GM12878 (cell line): ENCODE measurements around the gene SLC45A1. TPM values are rescaled to one million over a fixed set of nuclear protein-coding genes. Genes with fewer than 3 reads are reported as not detected.

Experiments
- ATAC-seq: fragments of 200-7000 bp; cut with Tn5 transposase; 3 replicates; pipeline ENCODE4 v1.9.1; 2020; ENCODE audit warnings: mild to moderate bottlenecking, moderate library complexity
- BruUV-seq: library from RNA; stranded (reverse); fragments of 400-500 nt; replicated peaks from 2 replicates; lab custom pipeline; 2021; lab: Mats Ljungman, UMichigan
- CTCF ChIA-PET: fragments of 300-600 bp; sonication (Branson Sonifier 250); formaldehyde crosslinking; extraction: SDS; loops from one replicate; lab custom pipeline; 2021; ENCODE audit warnings: inconsistent platforms; lab: Yijun Ruan, JAX
- POLR2A ChIA-PET: fragments of 350-600 bp; formaldehyde crosslinking; extraction: SDS; loops from one replicate; lab custom pipeline; 2021; ENCODE audit warnings: inconsistent platforms; lab: Charles Lee
- RAD21 ChIA-PET: fragments of 300-600 bp; sonication (Branson Sonifier 250); formaldehyde crosslinking; loops from one replicate; lab custom pipeline; 2023; ENCODE audit warnings: antibody characterized with exemption; ENCODE audit not compliant: unreplicated experiment; lab: Charles Lee
- SMC1A ChIA-PET: fragments of 300-600 bp; sonication (Branson Sonifier 250); formaldehyde crosslinking; loops from one replicate; lab custom pipeline; 2023; ENCODE audit not compliant: unreplicated experiment, uncharacterized antibody; lab: Charles Lee
- DNase-seq: peaks from one replicate; pipeline ENCODE4 v3.0.0-alpha.2; 2011; ENCODE audit warnings: low read depth, low spot score
- FAIRE-seq: peaks from 3 replicates; lab custom pipeline; 2011; peaks lifted over from hg19 to GRCh38; lab: Jason Lieb, UNC
- H2AFZ ChIP-seq: 2 replicates; pipeline ENCODE4 v1.6.0; 2011; ENCODE audit warnings: low read depth, low read length, control low read depth; ENCODE audit not compliant: control insufficient read depth
- H3K27ac ChIP-seq: 2 replicates; pipeline ENCODE4 v1.5.1; 2011; ENCODE audit warnings: control low read depth; ENCODE audit not compliant: control insufficient read depth, insufficient read depth
- H3K27me3 ChIP-seq, 2 experiments: replicated peaks in 1 of 2; 2 replicates each; pipeline versions ENCODE4 v1.6.0 to v1.6.1; 2011; ENCODE audit warnings: low read length in 1 of 2; ENCODE audit not compliant: control insufficient read depth in 2 of 2, insufficient read depth in 2 of 2
- H3K36me3 ChIP-seq, 2 experiments: 2 replicates each; pipeline ENCODE4 v1.5.1; 2011; ENCODE audit warnings: low read length in 1 of 2; ENCODE audit not compliant: control insufficient read depth in 2 of 2, insufficient read depth in 2 of 2
- H3K4me1 ChIP-seq: 2 replicates; pipeline ENCODE4 v1.6.1; 2011; ENCODE audit warnings: mild to moderate bottlenecking, low read length, moderate library complexity, mixed read lengths; ENCODE audit not compliant: control insufficient read depth, insufficient read depth
- H3K4me2 ChIP-seq: 2 replicates; pipeline ENCODE4 v1.6.0; 2011; ENCODE audit warnings: control low read depth; ENCODE audit not compliant: control insufficient read depth, insufficient read depth
- H3K4me3 ChIP-seq: fragments of 200-600 bp; sonication (generic); 2 replicates; pipeline ENCODE4 v1.5.1; 2016
- H3K79me2 ChIP-seq: 2 replicates; pipeline ENCODE4 v1.6.0; 2011; ENCODE audit warnings: low read length; ENCODE audit not compliant: control insufficient read depth, insufficient read depth
- H3K9ac ChIP-seq: 2 replicates; pipeline ENCODE4 v1.8.0; 2011; ENCODE audit warnings: low read length, control low read depth, mixed read lengths; ENCODE audit not compliant: control insufficient read depth, insufficient read depth
- H3K9me3 ChIP-seq: replicated peaks from 3 replicates; pipeline ENCODE4 v1.5.1; 2011; ENCODE audit warnings: mild to moderate bottlenecking, low read length; ENCODE audit not compliant: control insufficient read depth, insufficient read depth
- H4K20me1 ChIP-seq: 2 replicates; pipeline ENCODE4 v1.6.0; 2011; ENCODE audit not compliant: control insufficient read depth, insufficient read depth
- CREB1 ChIP-seq: IDR thresholded peaks from 2 replicates; pipeline ENCODE4 v1.6.1; 2012; ENCODE audit warnings: low read depth, mild to moderate bottlenecking, inconsistent platforms
- E2F4 ChIP-seq: IDR thresholded peaks from 2 replicates; pipeline ENCODE4 v1.6.1; 2012; ENCODE audit warnings: low read depth, low read length, improper control_type of control experiment
- EZH2 ChIP-seq: IDR thresholded peaks from 2 replicates; pipeline ENCODE4 v1.6.1; 2012; ENCODE audit warnings: low read depth, mild to moderate bottlenecking, control low read depth, inconsistent platforms, low read length, borderline replicate concordance; ENCODE audit not compliant: control insufficient read depth
- FOS ChIP-seq: IDR thresholded peaks from 3 replicates; pipeline ENCODE4 v1.6.1; 2011; ENCODE audit warnings: borderline replicate concordance; ENCODE audit not compliant: insufficient read length; ENCODE audit errors: extremely low read depth
- FOXK2 ChIP-seq: fragments of 450-650 bp; IDR thresholded peaks from 2 replicates; pipeline ENCODE4 v1.6.1; 2017; ENCODE audit warnings: mild to moderate bottlenecking, moderate library complexity
- GABPA ChIP-seq: IDR thresholded peaks from 2 replicates; pipeline ENCODE4 v1.6.1; 2014; ENCODE audit warnings: antibody characterized with exemption, low read depth, mild to moderate bottlenecking, inconsistent platforms
- IRF4 ChIP-seq: IDR thresholded peaks from 2 replicates; pipeline ENCODE4 v1.6.1; 2011; ENCODE audit warnings: low read depth, low read length
- MYC ChIP-seq: IDR thresholded peaks from 2 replicates; pipeline ENCODE4 v1.6.1; 2011; ENCODE audit warnings: mild to moderate bottlenecking, low read length, moderate library complexity, inconsistent platforms; ENCODE audit not compliant: insufficient read depth, insufficient replicate concordance, insufficient read length, severe bottlenecking
- NFYB ChIP-seq: IDR thresholded peaks from 2 replicates; pipeline ENCODE4 v1.6.1; 2011; ENCODE audit warnings: low read depth, mild to moderate bottlenecking, low read length, improper control_type of control experiment, moderate library complexity; ENCODE audit not compliant: insufficient read depth
- NR2C1 ChIP-seq: fragments of 450-650 bp; IDR thresholded peaks from 2 replicates; pipeline ENCODE4 v1.6.1; 2017; ENCODE audit warnings: antibody characterized with exemption, mild to moderate bottlenecking, moderate library complexity
- NR2C2 ChIP-seq: IDR thresholded peaks from 2 replicates; pipeline ENCODE4 v1.6.1; 2011; ENCODE audit warnings: borderline replicate concordance, low read depth; ENCODE audit not compliant: control insufficient read depth, insufficient read length
- POLR2A ChIP-seq: IDR thresholded peaks from 2 replicates; pipeline ENCODE4 v1.6.1; 2011; ENCODE audit warnings: low read depth, mild to moderate bottlenecking, low read length
- SMAD5 ChIP-seq: IDR thresholded peaks from 2 replicates; pipeline ENCODE4 v1.6.1; 2016; ENCODE audit warnings: antibody characterized with exemption, low read depth
- SP1 ChIP-seq: IDR thresholded peaks from one replicate; pipeline ENCODE4 v1.6.1; 2011; ENCODE audit warnings: low read depth, low read length
- SREBF2 ChIP-seq: IDR thresholded peaks from 2 replicates; pipeline ENCODE4 v1.6.1; 2012; ENCODE audit warnings: mild to moderate bottlenecking, low read length
- SUZ12 ChIP-seq: fragments of 200-600 bp; sonication (generic); IDR thresholded peaks from one replicate; pipeline ENCODE4 v1.6.1; 2018; ENCODE audit warnings: antibody characterized with exemption, mild to moderate bottlenecking; ENCODE audit not compliant: unreplicated experiment
- TARDBP ChIP-seq: IDR thresholded peaks from 2 replicates; pipeline ENCODE4 v1.6.1; 2016; ENCODE audit warnings: borderline replicate concordance
- TCF7 ChIP-seq: IDR thresholded peaks from 2 replicates; pipeline ENCODE4 v1.6.1; 2014; ENCODE audit warnings: antibody characterized with exemption, borderline replicate concordance
- ZNF24 ChIP-seq: fragments of 450-650 bp; IDR thresholded peaks from 2 replicates; pipeline ENCODE4 v1.6.1; 2017; ENCODE audit warnings: antibody characterized with exemption, mild to moderate bottlenecking
- ZNF384 ChIP-seq: IDR thresholded peaks from 2 replicates; pipeline ENCODE4 v1.6.1; 2012; ENCODE audit warnings: low read depth, mild to moderate bottlenecking, low read length, improper control_type of control experiment, borderline replicate concordance
- ZNF622 ChIP-seq: fragments of 450-650 bp; IDR thresholded peaks from 2 replicates; pipeline ENCODE4 v1.6.1; 2017; ENCODE audit warnings: mild to moderate bottlenecking, inconsistent platforms
- ZSCAN29 ChIP-seq: fragments of 450-650 bp; IDR thresholded peaks from 2 replicates; pipeline ENCODE4 v1.6.1; 2017; ENCODE audit warnings: mild to moderate bottlenecking, moderate library complexity
- WGBS: methylation state at CpG from one replicate; pipeline ENCODE4 v1.1.6; 2016; ENCODE audit warnings: low lambda C conversion rate; ENCODE audit not compliant: insufficient replicate concordance, insufficient coverage; ENCODE audit errors: missing lambda C conversion rate; 5-methylcytosine and 5-hydroxymethylcytosine counted together
- in situ Hi-C: fragments of 300-500 bp; cut with MboI; formaldehyde crosslinking; loops from 9 replicates; pipeline ENCODE4 v1.14.3; 2018; ENCODE audit warnings: mixed read lengths
- intact Hi-C: fragments of 100-400 bp; cut with micrococcal nuclease; formaldehyde crosslinking; loops from one replicate; pipeline ENCODE4 v1.14.2; 2022; ENCODE audit not compliant: unreplicated experiment
- polyA plus RNA-seq, 11 experiments: library from polyadenylated mRNA; depleted of rRNA in 4 of 11; unstranded in 6 of 11; stranded (reverse) in 5 of 11; fragments of >200 nt; fragmentation: Nextera tagmentation in 4 of 11; fragmentation: Illumina TruSeq in 1 of 11; extraction: Ambion mirVana in 4 of 11; extraction: Trizol in 1 of 11; gene quantifications; 1 replicate in 1 of 11; 2 replicates in 10 of 11; pipeline versions ENCODE4 v1.2.1 to v1.2.3, GENCODE V29; 2011 to 2016; ENCODE audit warnings: inconsistent platforms in 2 of 11, missing spikeins in 2 of 11, low read depth in 1 of 11
- total RNA-seq, 4 experiments: library from RNA; depleted of rRNA in 3 of 4; stranded (reverse); fragments of >200 nt in 3 of 4; fragmentation: Illumina TruSeq in 1 of 4; extraction: Trizol in 1 of 4; gene quantifications; 2 replicates each; pipeline versions ENCODE4 v1.2.1 to v1.2.3, GENCODE V29; 2013 to 2021

Gene SLC45A1
- total and polyA plus RNA-seq, 10 of the 15 experiments (the other 5 are each of a cell fraction or from before 2014, with no cell fraction given) = 0.07 to 0.23 (median 0.13) TPM; not detected in 6

- no peak for TF ChIP-seq EZH2
- no peak for TF ChIP-seq SREBF2
- TF ChIP-seq, all 136 proteins: peak for 0
Measured at GRCh38 chr1:8373125-8373524, 55.2 kb downstream of the SLC45A1 start (continued).

- H3K9ac ChIP-seq = no peak overlapping the region
- H3K36me3 ChIP-seq = peaks cover 4 to 7% of the 10 kb centered on the region in 2 experiments
- DNase-seq = no peak
- ATAC-seq = no peak
- CTCF ChIA-PET = interaction anchor here (0.9 to 2.0 kb wide), 3 partner anchors 22 to 475 kb away, joined by 3 to 5 read pairs (median 5); no protein-coding TSS in a partner anchor
- RAD21 ChIA-PET = interaction anchor here (1.0 kb wide), 1 partner anchor 13 kb away, joined by 3 read pairs; no protein-coding TSS in a partner anchor
- H3K79me2 ChIP-seq = no peaks in the 10 kb centered on the region; the same call in 1 of the 2 replicates
- H3K9me3 ChIP-seq = no peaks in the 10 kb centered on the region
- in situ Hi-C loops (no loop called here), intact Hi-C loops (no loop called here)
- H3K4me1 ChIP-seq = no peaks in the 10 kb centered on the region
- POLR2A ChIA-PET = no interaction called here
- no peaks in the 10 kb centered on the region for H3K27me3 ChIP-seq
- SMC1A ChIA-PET = interaction anchor here (0.9 kb wide), 1 partner anchor 10 kb away, joined by 3 read pairs; no protein-coding TSS in a partner anchor
- no peak for TF ChIP-seq TARDBP
- no peak for TF ChIP-seq ZNF384
- TF ChIP-seq SP1 = no peak
- no peak for TF ChIP-seq ZSCAN29
- no peak for TF ChIP-seq CREB1
- TF ChIP-seq ZNF24 = no peak
- TF ChIP-seq IRF4 = no peak
- no peak for TF ChIP-seq FOXK2
- no peak for TF ChIP-seq SUZ12
- no peak for TF ChIP-seq NR2C1
- TF ChIP-seq E2F4 = no peak
- no peak for TF ChIP-seq GABPA
- no peak for TF ChIP-seq ZNF622
- TF ChIP-seq SMAD5 = no peak
- TF ChIP-seq NFYB = no peak
- TF ChIP-seq POLR2A = no peak
- no peak for TF ChIP-seq NR2C2
- no peak for TF ChIP-seq FOS
- TF ChIP-seq MYC = no peak
- TF ChIP-seq TCF7 = no peak
- H4K20me1 ChIP-seq = no peaks in the 10 kb centered on the region
- no TSS peak for BruUV-seq
- 93% methylated on average over 19 of the region's 19 CpGs for WGBS
- FAIRE-seq = no peak
- H2AFZ ChIP-seq = no peak overlapping the region
- no peak overlapping the region for H3K4me3 ChIP-seq
- no peak overlapping the region for H3K27ac ChIP-seq
- H3K4me2 ChIP-seq = no peak overlapping the region
Measured at GRCh38 chr1:8373581-8374241, 55.8 kb downstream of the SLC45A1 start.
